Thyroid gland (tissue), 4 donors: ENCODE results near the gene BCKDHB.

Experiments
- CTCF ChIP-seq, 6 experiments: fragments of 200-600 bp in 3 of 6; fragments of 450-650 bp in 3 of 6; sonication (generic) in 3 of 6; IDR thresholded peaks; one replicate each; pipeline ENCODE4 v1.5.1; 2016 to 2019; ENCODE audit warnings: antibody characterized with exemption in 6 of 6, mild to moderate bottlenecking in 2 of 6, inconsistent platforms in 1 of 6, moderate library complexity in 1 of 6
- POLR2A ChIP-seq, 2 donors: fragments of 450-650 bp; IDR thresholded peaks; one replicate each; pipeline ENCODE4 v1.6.1; 2017; ENCODE audit warnings: antibody characterized with exemption in 2 of 2, mild to moderate bottlenecking in 2 of 2, moderate library complexity in 1 of 2

- TF ChIP-seq CTCF (IDR thresholded peaks at IDR 0.05) (no peak), POLR2A (IDR thresholded peaks at IDR 0.05) (no peak)
Measured at GRCh38 chr6:80356545-80356944, 250.1 kb downstream of the BCKDHB start.
